ENCODE measurements around the gene RGS5. TPM values are rescaled to one million over a fixed set of nuclear protein-coding genes. Genes with fewer than 3 reads are reported as not detected.

The RGS5 gene
- total RNA-seq, 3 donors from 2014 or later = 31.9 to 69.3 (median 42.6) TPM

GRCh38 chr1:163187849-163188248 is 14.9 kb downstream of the RGS5 start:
- TF ChIP-seq, protein P1, sequence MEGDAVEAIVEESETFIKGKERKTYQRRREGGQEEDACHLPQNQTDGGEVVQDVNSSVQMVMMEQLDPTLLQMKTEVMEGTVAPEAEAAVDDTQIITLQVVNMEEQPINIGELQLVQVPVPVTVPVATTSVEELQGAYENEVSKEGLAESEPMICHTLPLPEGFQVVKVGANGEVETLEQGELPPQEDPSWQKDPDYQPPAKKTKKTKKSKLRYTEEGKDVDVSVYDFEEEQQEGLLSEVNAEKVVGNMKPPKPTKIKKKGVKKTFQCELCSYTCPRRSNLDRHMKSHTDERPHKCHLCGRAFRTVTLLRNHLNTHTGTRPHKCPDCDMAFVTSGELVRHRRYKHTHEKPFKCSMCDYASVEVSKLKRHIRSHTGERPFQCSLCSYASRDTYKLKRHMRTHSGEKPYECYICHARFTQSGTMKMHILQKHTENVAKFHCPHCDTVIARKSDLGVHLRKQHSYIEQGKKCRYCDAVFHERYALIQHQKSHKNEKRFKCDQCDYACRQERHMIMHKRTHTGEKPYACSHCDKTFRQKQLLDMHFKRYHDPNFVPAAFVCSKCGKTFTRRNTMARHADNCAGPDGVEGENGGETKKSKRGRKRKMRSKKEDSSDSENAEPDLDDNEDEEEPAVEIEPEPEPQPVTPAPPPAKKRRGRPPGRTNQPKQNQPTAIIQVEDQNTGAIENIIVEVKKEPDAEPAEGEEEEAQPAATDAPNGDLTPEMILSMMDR (IDR thresholded peaks at IDR 0.05) = no peak
- TF ChIP-seq POLR2AphosphoS5 (IDR thresholded peaks at IDR 0.05) = no peak
- no peak for TF ChIP-seq POLR2A (IDR thresholded peaks at IDR 0.05)
- H3K4me1 ChIP-seq = no peaks in the 10 kb centered on the region
- H3K36me3 ChIP-seq = no peaks in the 10 kb centered on the region
- H3K27ac ChIP-seq = no peak overlapping the region
- no peak for DNase-seq (ENCODE audit: low spot score in 2 of 2)
- no peaks in the 10 kb centered on the region for H3K27me3 ChIP-seq
- intact Hi-C loops (cut with DNase I; ENCODE audit: low total_unique reads) = no loop called here
- H3K9me3 ChIP-seq = no peaks in the 10 kb centered on the region
- no peak overlapping the region for H3K4me3 ChIP-seq

DNA sequence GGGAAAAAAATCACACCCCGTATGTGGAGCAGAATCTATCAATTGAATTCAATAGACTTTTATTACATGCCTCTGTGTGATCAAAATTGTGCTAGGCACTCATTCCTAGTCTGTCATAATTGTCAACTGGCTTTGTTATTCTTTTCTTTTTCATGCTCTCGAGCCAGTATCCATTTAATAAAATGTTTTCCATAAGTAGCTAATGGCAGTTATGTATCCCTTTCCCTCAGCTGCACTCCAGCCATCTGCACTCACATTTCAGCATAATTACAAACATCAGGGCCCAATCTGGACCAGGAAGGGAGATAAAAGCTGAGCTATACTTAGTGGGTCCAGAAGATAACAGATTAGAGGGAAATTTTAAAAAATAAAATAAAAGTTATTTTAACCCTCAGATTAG is 15.9 kb downstream of the RGS5 start:
- no peak overlapping the region for H3K27ac ChIP-seq
- DNase-seq (ENCODE audit: low spot score in 2 of 2) = no peak
- H3K36me3 ChIP-seq = no peaks in the 10 kb centered on the region
- TF ChIP-seq, protein P1 (IDR thresholded peaks at IDR 0.05) = no peak
- TF ChIP-seq POLR2A (IDR thresholded peaks at IDR 0.05) (no peak), POLR2AphosphoS5 (IDR thresholded peaks at IDR 0.05) (no peak)
- no peak overlapping the region for H3K4me3 ChIP-seq
- intact Hi-C loops (cut with DNase I; ENCODE audit: low total_unique reads) = no loop called here
- no peaks in the 10 kb centered on the region for H3K27me3 ChIP-seq
- no peaks in the 10 kb centered on the region for H3K9me3 ChIP-seq
- H3K4me1 ChIP-seq = no peaks in the 10 kb centered on the region

- TF ChIP-seq, protein P1 (IDR thresholded peaks at IDR 0.05) = no peak
- no peak for TF ChIP-seq POLR2AphosphoS5 (IDR thresholded peaks at IDR 0.05)
- TF ChIP-seq POLR2A (IDR thresholded peaks at IDR 0.05) = no peak
- intact Hi-C loops (cut with DNase I; ENCODE audit: low total_unique reads) = loop anchor here (5.0 kb wide), 1 partner anchor 1430 kb away; no protein-coding TSS in a partner anchor
- no peak for DNase-seq (ENCODE audit: low spot score in 2 of 2)
- no peaks in the 10 kb centered on the region for H3K27me3 ChIP-seq
- H3K36me3 ChIP-seq = no peaks in the 10 kb centered on the region
- H3K27ac ChIP-seq = no peak overlapping the region
- H3K9me3 ChIP-seq = no peaks in the 10 kb centered on the region
- H3K4me3 ChIP-seq = no peak overlapping the region
- H3K4me1 ChIP-seq = no peaks in the 10 kb centered on the region
These were observed 20.3 kb downstream of the RGS5 start for GRCh38 chr1:163182330-163182949.

DNA sequence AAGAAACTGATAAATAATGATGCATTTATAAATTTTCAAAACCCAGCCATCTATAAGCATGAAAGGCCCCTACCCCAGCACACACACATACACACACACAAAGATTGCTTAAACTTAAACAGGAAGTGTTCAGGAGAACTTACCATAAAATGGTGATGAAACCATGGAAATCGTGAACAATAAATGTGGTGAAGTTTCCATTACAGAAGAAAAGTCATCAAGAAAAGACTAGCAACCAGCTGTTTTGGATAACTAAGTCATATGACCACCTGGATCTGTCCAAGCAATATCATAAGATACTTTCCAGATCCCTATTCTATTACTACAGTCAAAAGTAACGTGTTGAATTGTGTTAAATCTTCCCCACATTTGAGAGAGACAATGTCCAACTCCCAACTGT is 24.1 kb downstream of the RGS5 start:
- no peaks in the 10 kb centered on the region for H3K36me3 ChIP-seq
- no peaks in the 10 kb centered on the region for H3K4me1 ChIP-seq
- H3K4me3 ChIP-seq = no peak overlapping the region
- H3K27ac ChIP-seq = no peak overlapping the region
- H3K27me3 ChIP-seq = no peaks in the 10 kb centered on the region
- no peaks in the 10 kb centered on the region for H3K9me3 ChIP-seq
- TF ChIP-seq, protein P1 (IDR thresholded peaks at IDR 0.05) = no peak
- no peak for TF ChIP-seq POLR2AphosphoS5 (IDR thresholded peaks at IDR 0.05)
- no peak for TF ChIP-seq POLR2A (IDR thresholded peaks at IDR 0.05)
- intact Hi-C loops (cut with DNase I; ENCODE audit: low total_unique reads) = no loop called here
- DNase-seq (ENCODE audit: low spot score in 2 of 2) = no peak

DNA sequence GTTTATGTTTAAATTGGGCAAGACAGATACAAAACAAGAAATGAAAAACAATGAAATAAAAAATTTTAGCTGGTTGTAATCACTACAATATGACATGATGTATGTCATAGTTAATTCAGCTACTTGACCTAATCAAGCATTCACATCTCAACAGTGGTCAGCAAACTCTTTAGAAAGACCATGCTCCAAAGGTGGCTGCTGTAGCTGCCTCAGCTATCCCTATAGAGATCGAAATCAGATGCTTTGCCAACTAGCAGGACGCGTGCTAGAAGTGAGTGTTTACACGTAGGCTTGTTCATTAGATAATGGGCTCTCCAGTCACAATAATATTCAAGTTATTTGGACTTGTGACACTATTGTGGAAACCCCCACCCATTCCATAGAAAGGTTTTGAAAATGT is 25.9 kb downstream of the RGS5 start:
- no peak overlapping the region for H3K27ac ChIP-seq
- H3K27me3 ChIP-seq = no peaks in the 10 kb centered on the region
- TF ChIP-seq POLR2A (IDR thresholded peaks at IDR 0.05) = no peak
- TF ChIP-seq POLR2AphosphoS5 (IDR thresholded peaks at IDR 0.05) = no peak
- TF ChIP-seq, protein P1 (IDR thresholded peaks at IDR 0.05) = no peak
- no peak overlapping the region for H3K4me3 ChIP-seq
- no peak for DNase-seq (ENCODE audit: low spot score in 2 of 2)
- no peaks in the 10 kb centered on the region for H3K9me3 ChIP-seq
- no peaks in the 10 kb centered on the region for H3K4me1 ChIP-seq
- H3K36me3 ChIP-seq = no peaks in the 10 kb centered on the region
- intact Hi-C loops (cut with DNase I; ENCODE audit: low total_unique reads) = no loop called here

Measured in breast epithelium (tissue), 4 donors.